ENCODE measurements around the gene LRMDA.

The LRMDA gene

GRCh38 chr10:76127984-76128589 is 696.7 kb downstream of the LRMDA start:
- H3K4me3 ChIP-seq (ENCODE audit: low read depth, low read length), result no peak overlapping the region
- no peak for TF ChIP-seq CTCF (IDR thresholded peaks at IDR 0.05; ENCODE audit: low read depth, low read length, missing control alignments)
- in situ Hi-C loops (cut with HindIII; ENCODE audit: low sequenced_read_pairs), result no loop called here
- DNase-seq (ENCODE audit: low read depth), result no peak

GRCh38 chr10:76129213-76129612 is 697.8 kb downstream of the LRMDA start:
- in situ Hi-C loops (cut with HindIII; ENCODE audit: low sequenced_read_pairs), result no loop called here
- TF ChIP-seq CTCF (IDR thresholded peaks at IDR 0.05; ENCODE audit: low read depth, low read length, missing control alignments), result no peak
- DNase-seq (ENCODE audit: low read depth), result no peak
- H3K4me3 ChIP-seq (ENCODE audit: low read depth, low read length), result no peak overlapping the region

- no peak for TF ChIP-seq CTCF (IDR thresholded peaks at IDR 0.05; ENCODE audit: low read depth, low read length, missing control alignments)
- DNase-seq (ENCODE audit: low read depth), result no peak
- H3K4me3 ChIP-seq (ENCODE audit: low read depth, low read length), result no peak overlapping the region
- in situ Hi-C loops (cut with HindIII; ENCODE audit: low sequenced_read_pairs), result no loop called here
Observed at GRCh38 chr10:76130892-76131291, 699.5 kb downstream of the LRMDA start.

GRCh38 chr10:76133597-76134255 is 702.3 kb downstream of the LRMDA start:
- TF ChIP-seq CTCF (IDR thresholded peaks at IDR 0.05; ENCODE audit: low read depth, low read length, missing control alignments), result no peak
- no peak for DNase-seq (ENCODE audit: low read depth)
- in situ Hi-C loops (cut with HindIII; ENCODE audit: low sequenced_read_pairs), result no loop called here
- no peak overlapping the region for H3K4me3 ChIP-seq (ENCODE audit: low read depth, low read length)

GRCh38 chr10:76136961-76137360 is 705.5 kb downstream of the LRMDA start:
- in situ Hi-C loops (cut with HindIII; ENCODE audit: low sequenced_read_pairs), result no loop called here
- DNase-seq (ENCODE audit: low read depth), result no peak
- H3K4me3 ChIP-seq (ENCODE audit: low read depth, low read length), result no peak overlapping the region
- no peak for TF ChIP-seq CTCF (IDR thresholded peaks at IDR 0.05; ENCODE audit: low read depth, low read length, missing control alignments)

GRCh38 chr10:76138286-76138685 is 706.9 kb downstream of the LRMDA start:
- no peak overlapping the region for H3K4me3 ChIP-seq (ENCODE audit: low read depth, low read length)
- DNase-seq (ENCODE audit: low read depth), result no peak
- TF ChIP-seq CTCF (IDR thresholded peaks at IDR 0.05; ENCODE audit: low read depth, low read length, missing control alignments), result no peak
- in situ Hi-C loops (cut with HindIII; ENCODE audit: low sequenced_read_pairs), result no loop called here

All from astrocyte of the cerebellum (primary cell).